COLO829 (cell line): ENCODE data around the gene COA3.

Experiments
- DNase-seq: peaks from one replicate; pipeline ENCODE4 v3.0.0; 2012; ENCODE audit warnings: low spot score

Gene COA3

GRCh38 chr17:42750739-42751344 lies 47.7 kb downstream of the COA3 start:
- DNase-seq, result no peak

- no peak for DNase-seq
Measured at GRCh38 chr17:42748908-42749798, 49.4 kb downstream of the COA3 start.

DNA sequence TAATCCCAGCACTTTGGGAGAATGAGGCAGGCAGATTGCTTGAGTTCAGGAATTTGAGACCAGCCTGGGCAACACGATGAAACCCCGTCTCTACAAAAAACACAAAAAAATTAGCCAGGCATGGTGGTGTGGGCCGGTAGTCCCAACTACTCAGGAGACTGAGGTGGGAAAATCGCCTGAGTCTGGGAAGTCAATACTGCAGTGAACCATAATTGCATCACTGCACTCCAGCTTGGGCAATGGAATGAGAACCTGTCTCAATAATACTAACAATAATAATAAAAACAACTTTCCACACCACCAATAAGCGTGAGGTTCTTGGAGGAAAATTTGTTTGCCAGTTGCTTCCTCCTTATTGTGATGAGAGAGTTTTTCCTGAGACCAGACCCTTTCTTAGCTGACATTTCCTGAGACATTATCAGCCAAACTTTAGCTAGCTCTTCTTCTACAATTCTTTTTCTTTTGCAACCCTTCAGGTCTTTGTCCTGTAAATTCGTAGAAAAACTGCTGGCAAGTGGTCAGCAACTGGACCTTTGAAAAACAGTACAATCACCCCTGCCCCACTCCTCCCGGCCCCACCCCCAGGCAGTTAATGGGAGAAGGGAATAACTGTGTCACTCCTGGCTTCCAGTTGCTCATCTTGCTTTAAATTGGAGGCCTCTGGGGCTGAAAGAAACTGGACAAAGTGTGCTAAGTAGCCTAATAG lies 50.1 kb downstream of the COA3 start:
- no peak for DNase-seq
